Choroid plexus epithelial cell (primary cell): ENCODE results near the gene CCNI2.

ENCODE experiments used
- DNase-seq: peaks from one replicate; pipeline ENCODE4 v3.0.0-alpha.2; 2010; ENCODE audit warnings: low read depth
- H3K4me3 ChIP-seq: 2 replicates; pipeline ENCODE4 v1.5.1; 2011; ENCODE audit warnings: low read depth, mild to moderate bottlenecking, control low read depth, low read length, moderate library complexity
- TF ChIP-seq, protein P1 (sequence below): conservative IDR thresholded peaks from 2 replicates; pipeline ENCODE4 v1.5.1; 2011; ENCODE audit warnings: low read depth, mild to moderate bottlenecking, control low read depth, inconsistent platforms, low read length, moderate library complexity

Gene CCNI2

DNA sequence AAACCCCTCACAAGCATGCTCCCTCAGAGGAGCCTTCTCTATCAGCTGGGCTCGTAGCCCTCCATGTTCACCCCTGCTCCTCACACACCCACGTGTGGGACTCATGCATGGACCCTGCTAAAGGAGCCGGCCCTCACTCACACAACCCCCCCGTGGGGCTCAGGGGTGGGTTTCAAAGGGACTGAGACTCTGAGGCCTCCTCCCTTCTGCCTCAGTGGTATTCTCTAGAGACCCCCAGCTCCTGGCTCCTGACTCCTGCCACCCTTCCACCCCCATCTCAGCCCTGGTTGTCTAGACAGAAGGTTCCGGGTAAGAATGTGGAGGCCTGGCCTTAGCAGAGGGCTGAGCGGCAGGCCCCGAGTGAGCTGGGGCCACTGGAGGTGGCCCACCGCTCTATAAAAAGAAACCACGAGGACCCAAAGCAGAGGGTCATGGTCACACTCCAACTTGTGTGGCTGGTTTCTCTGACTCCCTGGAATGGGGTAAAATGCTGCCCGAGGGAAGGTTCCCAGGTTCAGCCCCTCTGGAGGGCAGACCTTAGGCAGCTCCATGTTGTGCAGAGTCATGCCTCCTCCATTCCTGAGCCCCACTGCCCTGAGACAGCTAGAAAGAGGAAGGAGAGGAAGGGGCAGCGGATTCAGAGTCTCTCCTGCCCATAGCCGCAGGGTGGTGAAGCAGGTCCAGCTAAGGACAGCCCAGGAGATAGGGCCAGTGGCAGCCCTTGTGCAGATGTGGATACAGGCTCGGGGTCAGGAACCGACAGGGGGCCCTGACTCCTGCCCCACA, 19.0 kb downstream of the CCNI2 start:
- DNase-seq = no peak
- no peak overlapping the region for H3K4me3 ChIP-seq
- TF ChIP-seq, protein P1, sequence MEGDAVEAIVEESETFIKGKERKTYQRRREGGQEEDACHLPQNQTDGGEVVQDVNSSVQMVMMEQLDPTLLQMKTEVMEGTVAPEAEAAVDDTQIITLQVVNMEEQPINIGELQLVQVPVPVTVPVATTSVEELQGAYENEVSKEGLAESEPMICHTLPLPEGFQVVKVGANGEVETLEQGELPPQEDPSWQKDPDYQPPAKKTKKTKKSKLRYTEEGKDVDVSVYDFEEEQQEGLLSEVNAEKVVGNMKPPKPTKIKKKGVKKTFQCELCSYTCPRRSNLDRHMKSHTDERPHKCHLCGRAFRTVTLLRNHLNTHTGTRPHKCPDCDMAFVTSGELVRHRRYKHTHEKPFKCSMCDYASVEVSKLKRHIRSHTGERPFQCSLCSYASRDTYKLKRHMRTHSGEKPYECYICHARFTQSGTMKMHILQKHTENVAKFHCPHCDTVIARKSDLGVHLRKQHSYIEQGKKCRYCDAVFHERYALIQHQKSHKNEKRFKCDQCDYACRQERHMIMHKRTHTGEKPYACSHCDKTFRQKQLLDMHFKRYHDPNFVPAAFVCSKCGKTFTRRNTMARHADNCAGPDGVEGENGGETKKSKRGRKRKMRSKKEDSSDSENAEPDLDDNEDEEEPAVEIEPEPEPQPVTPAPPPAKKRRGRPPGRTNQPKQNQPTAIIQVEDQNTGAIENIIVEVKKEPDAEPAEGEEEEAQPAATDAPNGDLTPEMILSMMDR = no peak

DNA sequence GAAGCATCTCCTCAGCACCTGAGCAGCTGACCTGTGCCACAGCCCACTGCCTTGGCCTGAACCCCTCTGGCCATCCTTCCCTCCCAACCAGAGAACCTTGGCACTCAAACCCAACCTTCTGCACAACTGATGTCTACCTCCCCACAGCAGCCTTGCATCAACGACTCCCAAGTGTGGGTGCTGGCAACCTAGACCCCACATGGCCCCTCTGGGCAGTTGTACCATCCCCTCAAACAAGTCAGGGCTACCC, 19.5 kb downstream of the CCNI2 start:
- TF ChIP-seq, protein P1 = no peak
- H3K4me3 ChIP-seq = no peak overlapping the region
- DNase-seq = no peak

DNA sequence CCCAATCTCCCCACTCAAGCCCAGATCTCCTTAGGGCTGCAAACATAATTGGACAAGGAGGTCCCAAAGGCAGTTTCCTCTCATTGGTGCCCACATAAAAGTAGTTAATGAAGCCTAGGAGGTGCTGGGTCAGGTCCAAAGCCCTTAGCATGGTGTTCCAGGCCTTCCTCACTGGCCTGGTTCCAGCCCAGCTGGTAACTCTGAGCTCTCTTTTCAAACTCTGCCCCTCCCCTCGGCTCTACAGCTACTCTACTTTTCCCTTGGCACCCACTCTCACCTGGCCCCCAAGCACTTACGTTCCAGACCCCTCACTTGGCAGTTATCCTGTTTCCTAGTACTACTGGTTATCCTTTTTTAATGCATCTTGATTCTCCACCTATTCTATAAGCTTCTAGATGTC, 19.9 kb downstream of the CCNI2 start:
- TF ChIP-seq, protein P1 = no peak
- no peak overlapping the region for H3K4me3 ChIP-seq
- DNase-seq = no peak

DNA sequence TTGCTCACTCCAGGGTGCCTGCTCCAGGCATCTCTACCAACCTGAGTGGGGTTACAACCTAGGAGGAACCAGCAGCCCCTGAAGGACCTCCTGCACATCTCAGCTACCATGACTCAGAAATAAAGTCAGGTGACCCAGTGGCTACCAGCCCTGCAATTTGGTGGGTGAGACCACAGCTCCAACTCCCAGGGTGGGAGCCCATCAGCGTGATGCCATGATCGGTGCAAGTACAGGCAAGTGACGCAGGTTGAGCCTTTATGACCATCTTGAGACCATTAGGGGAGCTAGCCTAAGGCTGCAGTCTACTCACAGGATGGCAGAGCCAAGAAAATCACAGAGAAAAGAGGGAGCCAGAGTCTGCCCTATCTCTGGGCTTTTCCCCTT, 21.3 kb downstream of the CCNI2 start:
- no peak overlapping the region for H3K4me3 ChIP-seq
- TF ChIP-seq, protein P1 = no peak
- DNase-seq = no peak

DNA sequence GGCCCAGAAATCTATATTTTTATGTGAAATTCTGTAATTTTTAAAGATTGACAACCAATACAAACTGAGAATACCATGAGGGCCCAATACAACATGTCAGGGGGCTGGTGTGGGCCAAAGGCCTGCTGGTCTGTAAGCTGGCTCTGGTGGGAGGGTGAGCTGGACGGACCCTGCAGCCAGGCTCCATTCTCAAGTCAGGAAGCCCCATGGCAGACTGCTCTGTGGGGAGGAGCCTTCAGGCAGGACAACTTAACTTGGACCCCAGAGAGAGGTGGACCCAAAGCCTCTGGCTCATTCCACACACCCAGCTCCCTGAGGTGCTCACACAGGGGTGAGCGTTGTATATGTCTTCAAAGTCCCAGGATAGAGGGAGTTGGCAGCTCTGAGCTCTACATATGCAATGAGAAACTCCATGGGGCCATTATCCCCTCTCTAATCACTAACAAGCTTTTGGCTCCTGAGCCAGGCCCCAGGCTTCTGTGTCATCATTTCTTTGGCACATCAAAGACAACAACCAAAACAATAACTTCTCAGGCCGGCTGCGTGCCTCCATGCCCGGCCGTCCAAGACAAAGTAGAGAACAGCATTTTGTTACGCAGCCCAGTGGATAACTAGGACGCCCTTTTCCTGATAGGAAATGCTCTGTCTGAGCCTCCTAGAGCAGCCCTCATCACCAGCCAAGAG, 23.4 kb downstream of the CCNI2 start:
- DNase-seq = no peak
- TF ChIP-seq, protein P1 = no peak

DNA sequence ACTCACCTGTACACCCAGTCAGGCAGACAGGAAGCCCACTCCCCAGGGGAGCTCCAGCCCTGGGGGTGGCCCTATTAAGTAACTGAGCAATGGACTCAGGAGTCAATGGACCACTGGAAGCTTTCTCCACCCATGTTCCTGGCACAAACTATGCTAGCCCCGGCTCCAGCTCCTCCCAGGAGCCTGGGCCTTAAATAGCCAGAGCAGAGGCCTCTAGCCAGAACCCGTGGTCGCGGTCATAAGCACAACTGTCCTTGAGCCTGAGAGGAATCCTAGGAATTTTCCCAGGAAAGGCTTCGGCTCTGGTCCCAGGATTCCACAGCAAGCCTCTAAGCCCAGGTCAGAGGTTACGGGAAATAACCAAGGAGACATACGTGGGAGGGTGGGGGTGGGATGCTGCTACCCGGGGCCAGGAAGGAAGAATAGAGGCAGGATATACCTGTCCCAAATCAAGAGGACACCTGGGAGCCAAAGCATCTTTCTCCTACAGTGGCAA, 24.3 kb downstream of the CCNI2 start:
- TF ChIP-seq, protein P1 = no peak
- DNase-seq = peak; percentile 68
- no peak overlapping the region for H3K4me3 ChIP-seq

More for the DNA sequence above, 23.4 kb downstream of the CCNI2 start:
- no peak overlapping the region for H3K4me3 ChIP-seq
